HFF-Myc (cell line): ENCODE results near the gene NR1I3.
A peak's percentile ranks its signal among the peaks of the same experiment; 100 is the strongest.
"Not testable (repeated sequence)": the region's sequence is repeated elsewhere in the genome, so short reads cannot be mapped to it uniquely, and the experiment has no call there.

Experiments
- DNase-seq: peaks from one replicate; pipeline ENCODE4 v3.0.0-alpha.2; 2011; ENCODE audit warnings: low read depth; ENCODE audit errors: extremely low read depth
- H3K4me3 ChIP-seq: replicated peaks from 2 replicates; pipeline ENCODE4 v1.5.1; 2011; ENCODE audit warnings: low read depth, mild to moderate bottlenecking, control low read depth, low read length
- TF ChIP-seq, protein P1 (sequence below): IDR thresholded peaks from 2 replicates; pipeline ENCODE4 v1.5.1; 2012; ENCODE audit warnings: mild to moderate bottlenecking, low read depth, low read length, control low read depth; ENCODE audit errors: missing control alignments

NR1I3 gene

DNA sequence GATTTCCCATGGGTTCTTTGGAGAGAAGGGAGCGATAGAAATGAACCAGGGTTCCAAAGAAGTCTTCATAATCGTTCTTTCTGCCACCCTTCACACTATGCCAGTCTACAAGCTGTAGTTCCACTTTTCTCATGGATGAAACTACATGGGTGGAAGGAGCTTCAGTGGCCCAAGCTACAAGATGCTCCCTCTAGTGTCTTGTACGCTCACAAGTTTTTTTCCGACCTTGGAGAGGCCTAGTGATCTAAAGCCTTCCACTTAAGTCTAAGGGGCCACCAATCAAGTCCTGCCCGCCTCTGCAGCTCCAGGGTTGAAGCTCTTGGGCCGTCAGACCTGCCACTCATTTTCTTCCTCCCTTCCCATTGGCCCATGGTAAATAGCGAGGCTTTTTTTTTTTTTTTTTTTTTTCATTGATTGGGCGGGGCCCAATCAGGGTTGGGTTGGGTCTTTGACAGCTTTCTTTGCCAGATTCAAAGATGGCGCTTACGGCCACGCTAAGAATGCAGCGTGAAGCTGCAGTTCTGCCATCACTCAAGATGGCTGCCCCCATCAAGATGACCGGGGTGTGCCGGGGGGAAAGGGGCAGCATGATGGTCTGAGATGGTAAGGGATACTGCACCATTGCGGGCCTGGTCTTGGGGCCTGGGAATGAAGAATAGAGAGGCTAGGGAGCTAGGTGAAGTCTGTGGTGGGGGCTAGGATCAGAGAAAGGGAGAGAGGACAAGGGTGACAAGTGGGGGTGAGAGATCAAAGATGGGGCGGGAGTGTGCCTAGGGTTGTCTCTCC, 12.3 kb downstream of the NR1I3 start, which contains the start of gene TOMM40L:
Gene TOMM40L (plus strand): TSS at position 527 of the 786 bp plus-strand sequence. CDS start 430 bp downstream, outside the sequence.
- TF ChIP-seq, protein P1, sequence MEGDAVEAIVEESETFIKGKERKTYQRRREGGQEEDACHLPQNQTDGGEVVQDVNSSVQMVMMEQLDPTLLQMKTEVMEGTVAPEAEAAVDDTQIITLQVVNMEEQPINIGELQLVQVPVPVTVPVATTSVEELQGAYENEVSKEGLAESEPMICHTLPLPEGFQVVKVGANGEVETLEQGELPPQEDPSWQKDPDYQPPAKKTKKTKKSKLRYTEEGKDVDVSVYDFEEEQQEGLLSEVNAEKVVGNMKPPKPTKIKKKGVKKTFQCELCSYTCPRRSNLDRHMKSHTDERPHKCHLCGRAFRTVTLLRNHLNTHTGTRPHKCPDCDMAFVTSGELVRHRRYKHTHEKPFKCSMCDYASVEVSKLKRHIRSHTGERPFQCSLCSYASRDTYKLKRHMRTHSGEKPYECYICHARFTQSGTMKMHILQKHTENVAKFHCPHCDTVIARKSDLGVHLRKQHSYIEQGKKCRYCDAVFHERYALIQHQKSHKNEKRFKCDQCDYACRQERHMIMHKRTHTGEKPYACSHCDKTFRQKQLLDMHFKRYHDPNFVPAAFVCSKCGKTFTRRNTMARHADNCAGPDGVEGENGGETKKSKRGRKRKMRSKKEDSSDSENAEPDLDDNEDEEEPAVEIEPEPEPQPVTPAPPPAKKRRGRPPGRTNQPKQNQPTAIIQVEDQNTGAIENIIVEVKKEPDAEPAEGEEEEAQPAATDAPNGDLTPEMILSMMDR, result peak; percentile 67
- DNase-seq, result peak; percentile 99
- H3K4me3 ChIP-seq, result peak within 1 kb of the TSS; percentile 65

DNA sequence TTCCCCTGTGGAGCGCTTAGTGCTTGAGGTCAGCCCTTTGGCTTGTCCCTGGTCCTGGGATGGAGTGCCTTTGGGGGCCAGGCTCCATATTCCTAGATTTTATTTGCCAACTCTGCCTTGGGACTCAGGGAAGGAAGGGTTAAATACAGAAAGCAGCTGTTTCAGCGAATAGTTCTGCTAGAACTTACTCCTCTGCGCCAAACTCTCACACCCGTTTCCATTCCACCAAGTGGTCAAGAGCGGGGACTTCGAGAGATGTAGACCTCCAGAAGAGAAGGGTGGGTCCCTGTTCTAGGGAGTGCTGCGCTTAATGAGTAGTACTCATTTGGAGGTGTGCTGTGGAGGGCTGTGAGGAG, 12.8 kb downstream of the NR1I3 start:
- no peak overlapping the region for H3K4me3 ChIP-seq
- TF ChIP-seq, protein P1, result no peak
- DNase-seq, result no peak

DNA sequence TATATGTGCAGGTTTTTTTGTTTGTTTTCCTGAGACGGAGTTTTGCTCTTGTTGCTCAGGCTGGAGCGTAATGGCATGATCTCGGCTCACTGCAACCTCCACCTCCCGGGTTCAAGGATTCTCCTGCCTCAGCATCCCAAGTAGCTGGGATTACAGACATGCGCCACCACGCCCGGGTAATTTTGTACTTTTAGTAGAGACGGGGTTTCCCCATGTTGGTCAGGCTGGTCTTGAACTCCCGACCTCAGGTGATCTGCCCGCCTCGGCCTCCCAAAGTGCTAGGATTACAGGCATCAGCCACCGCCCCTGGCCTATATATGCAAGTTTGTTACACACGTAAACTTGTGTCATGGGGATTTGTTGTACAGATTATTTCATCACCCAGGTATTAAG, 13.3 kb downstream of the NR1I3 start:
- DNase-seq, H3K4me3 ChIP-seq: not testable (repeated sequence)

DNA sequence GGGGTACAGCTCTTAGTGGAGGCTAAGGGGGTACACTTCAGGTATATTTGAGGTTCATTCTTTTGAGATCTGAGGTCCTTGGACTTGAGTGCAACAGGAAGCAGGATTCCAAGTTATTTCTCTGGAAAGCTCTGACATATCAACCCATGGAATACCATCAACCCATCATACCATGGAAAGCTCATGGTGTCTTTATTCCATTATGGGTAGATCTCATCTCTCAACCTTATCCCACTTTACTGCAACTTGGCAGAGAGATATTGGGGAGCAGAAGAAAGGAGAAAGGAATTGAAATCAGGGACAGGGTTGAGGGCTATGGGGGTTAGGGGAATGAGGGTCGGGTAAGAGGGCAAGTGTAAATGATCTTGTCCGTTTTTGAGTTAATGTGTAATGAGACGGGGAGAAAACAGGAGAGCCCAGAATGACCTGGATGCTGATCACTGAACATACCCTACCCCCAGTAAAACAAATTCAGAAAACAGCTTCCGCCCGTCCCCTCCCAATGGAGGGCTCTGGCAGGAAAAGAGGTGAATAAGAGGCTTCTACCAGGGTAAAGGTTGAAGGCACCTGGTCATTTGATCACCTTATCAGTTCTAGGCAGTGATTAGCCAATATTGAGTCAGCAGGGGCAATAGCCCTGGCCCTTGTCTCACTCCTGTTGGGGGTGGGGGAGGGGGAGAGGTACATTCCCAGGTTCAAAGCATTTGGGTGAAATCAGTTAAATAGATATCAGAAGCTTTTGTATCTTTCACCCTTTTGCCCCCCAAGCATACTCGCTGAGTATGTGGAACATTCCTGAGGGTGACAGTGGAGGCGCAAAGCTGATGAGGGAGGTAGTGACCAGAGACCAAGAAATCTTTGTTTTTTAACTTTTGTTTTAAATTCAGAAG, 14.0 kb downstream of the NR1I3 start:
- TF ChIP-seq, protein P1, result no peak
- DNase-seq, result no peak
- H3K4me3 ChIP-seq, result no peak overlapping the region

DNA sequence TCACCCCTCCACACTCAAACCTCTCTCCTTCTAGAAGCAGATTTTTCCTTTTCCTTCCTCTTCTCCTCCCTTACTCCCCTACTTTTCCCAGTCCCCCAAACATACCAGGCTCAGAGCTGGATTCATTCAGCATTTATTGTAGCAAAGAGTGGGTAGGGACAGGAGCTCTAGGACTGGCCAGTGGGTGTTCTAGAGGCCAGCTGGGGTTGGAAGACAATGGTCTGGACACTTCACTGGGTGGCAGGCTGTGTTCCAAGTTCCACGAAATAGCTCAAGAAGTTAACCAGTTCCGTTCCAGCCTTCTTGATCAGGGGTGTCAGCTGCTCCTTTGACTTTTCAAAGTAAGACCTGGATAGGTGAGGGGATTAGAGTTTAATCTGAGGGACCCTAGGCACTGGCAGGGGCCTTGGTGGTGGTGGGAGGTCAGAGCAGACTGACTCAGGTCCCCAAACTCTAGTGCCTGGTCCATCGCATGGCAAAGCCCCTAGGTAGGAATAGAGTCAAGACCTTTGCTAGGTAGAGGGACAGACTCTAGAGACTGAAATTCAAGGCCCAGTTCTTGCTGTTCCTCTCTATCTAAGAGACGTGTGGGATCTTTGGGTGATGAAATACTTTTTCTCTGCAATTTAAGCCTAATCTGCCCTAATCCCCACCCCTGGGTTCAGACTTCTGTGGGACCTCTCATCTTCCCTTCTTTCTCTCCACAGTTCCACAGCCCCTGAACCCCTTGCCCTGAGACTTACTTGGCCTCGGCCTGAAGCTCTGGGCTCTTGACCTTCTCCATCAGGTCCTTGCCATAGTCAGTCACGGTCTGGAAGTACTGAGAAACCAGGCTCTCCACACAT, 15.6 kb downstream of the NR1I3 start:
- DNase-seq, result no peak
- TF ChIP-seq, protein P1, result no peak
- no peak overlapping the region for H3K4me3 ChIP-seq

DNA sequence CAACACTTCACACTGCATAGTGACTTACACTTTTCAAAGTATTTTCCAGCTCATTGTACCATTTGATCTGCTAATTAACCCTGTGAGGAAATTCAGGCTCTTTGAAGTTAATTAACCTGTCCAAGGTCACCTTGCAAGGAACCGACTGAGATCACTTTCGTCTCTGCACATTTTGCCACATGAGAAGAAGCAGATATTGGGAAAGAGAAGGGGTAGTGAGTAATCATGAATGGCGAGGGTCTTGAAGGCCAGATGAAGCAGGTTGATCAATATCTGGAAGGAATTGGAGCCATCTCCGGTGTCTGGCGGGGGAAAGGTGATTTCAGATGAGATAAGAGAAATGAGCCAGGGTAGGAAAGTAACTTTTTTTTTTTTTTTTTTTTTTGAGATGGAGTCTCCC, 18.0 kb downstream of the NR1I3 start:
- no peak overlapping the region for H3K4me3 ChIP-seq
- DNase-seq, result no peak
- TF ChIP-seq, protein P1, result no peak
